H1 (cell line): ENCODE results near the gene DSC3. TPM values are rescaled to one million over a fixed set of nuclear protein-coding genes. Genes with fewer than 3 reads are reported as not detected.

Experiments
- BACH1 ChIP-seq: IDR thresholded peaks from 2 replicates; pipeline ENCODE4 v1.6.1; 2012; ENCODE audit warnings: low read length, improper control_type of control experiment
- FOSL1 ChIP-seq: IDR thresholded peaks from 2 replicates; pipeline ENCODE4 v1.6.1; 2011; ENCODE audit warnings: mild to moderate bottlenecking, low read depth, low read length, moderate library complexity; ENCODE audit not compliant: insufficient read depth
- JUND ChIP-seq: IDR thresholded peaks from 2 replicates; pipeline ENCODE4 v1.6.1; 2011; ENCODE audit warnings: mild to moderate bottlenecking, improper control_type of control experiment, low read length
- POU5F1 ChIP-seq: IDR thresholded peaks from 2 replicates; pipeline ENCODE4 v1.6.1; 2011; ENCODE audit warnings: low read depth, mild to moderate bottlenecking, low read length, moderate library complexity
- RNF2 ChIP-seq: fragments of 200-900, 300-1000 bp; sonication (generic); IDR thresholded peaks from 2 replicates; pipeline ENCODE4 v1.7.1; 2016; ENCODE audit warnings: borderline replicate concordance, low read depth, mild to moderate bottlenecking, antibody characterized with exemption, low read length; ENCODE audit not compliant: poor library complexity, severe bottlenecking; ENCODE audit errors: missing control alignments
- SUZ12 ChIP-seq: fragments of 200-600 bp; sonication (generic); IDR thresholded peaks from 2 replicates; pipeline ENCODE4 v1.6.1; 2012; ENCODE audit warnings: mild to moderate bottlenecking, inconsistent platforms, low read length, moderate library complexity, mixed read lengths
- ZNF274 ChIP-seq: IDR thresholded peaks from 2 replicates; pipeline ENCODE4 v1.7.0; 2012; ENCODE audit warnings: low read length, borderline replicate concordance; ENCODE audit errors: extremely low read depth
- polyA plus RNA-seq, 7 experiments: library from polyadenylated mRNA; depleted of rRNA in 3 of 7; stranded (reverse) in 5 of 7; unstranded in 2 of 7; fragments of >200 nt in 5 of 7; fragments of 200-250 nt in 2 of 7; gene quantifications; 1 replicate in 5 of 7; 2 replicates in 1 of 7; 4 replicates in 1 of 7; pipeline versions ENCODE4 v1.2.1 to v1.2.3, GENCODE V29; 2011 to 2013; ENCODE audit warnings: missing spikeins in 2 of 7, mixed read lengths in 2 of 7
- total RNA-seq: library from RNA; stranded (reverse); fragmentation: NEBNext Ultra II Directional; extraction: Animal tissue kit (Norgen Biotek cat#: 25700); gene quantifications from 2 replicates; pipeline ENCODE4 v1.2.1, GENCODE V29; 2021

Gene DSC3
- total and polyA plus RNA-seq, 2 of the 8 experiments (the other 6 are each of a cell fraction or from before 2014, with no cell fraction given): 0.70 to 3.7 TPM

GRCh38 chr18:31058897-31059296 lies 16.4 kb upstream of the DSC3 start (continued):
- TF ChIP-seq SUZ12 (no peak), RNF2 (no peak), BACH1 (no peak), ZNF274 (no peak), FOSL1 (no peak), JUND (no peak), POU5F1 (no peak)
